H1 (cell line): ENCODE measurements around the gene SEMA5B. TPM values are rescaled to one million over a fixed set of nuclear protein-coding genes. Genes with fewer than 3 reads are reported as not detected.

ENCODE experiments used
- CTCF ChIA-PET: fragments of 300-600 bp; sonication (Branson Sonifier 250); formaldehyde crosslinking; loops from one replicate; lab custom pipeline; 2021; ENCODE audit not compliant: partially characterized antibody; lab: Charles Lee
- POLR2A ChIA-PET: fragments of 300-600 bp; sonication (Branson Sonifier 250); formaldehyde crosslinking; loops from one replicate; lab custom pipeline; 2021; ENCODE audit warnings: inconsistent platforms; ENCODE audit not compliant: partially characterized antibody; lab: Charles Lee
- DNase-seq, 2 experiments: peaks; one replicate each; pipeline versions ENCODE4 v3.0.0 to v3.0.0-alpha.2; 2010 to 2022; ENCODE audit warnings: low spot score in 2 of 2, low read depth in 1 of 2, mixed read lengths in 1 of 2
- FAIRE-seq: peaks from 2 replicates; lab custom pipeline; 2011; peaks lifted over from hg19 to GRCh38; lab: Jason Lieb, UNC
- H2AFZ ChIP-seq: 2 replicates; pipeline ENCODE4 v1.8.1; 2012; ENCODE audit warnings: low read length, inconsistent platforms
- H2AK5ac ChIP-seq: 2 replicates; pipeline ENCODE4 v1.6.1; 2013; ENCODE audit warnings: low read depth, low read length
- H2BK120ac ChIP-seq: replicated peaks from 2 replicates; pipeline ENCODE3; 2013; ENCODE audit warnings: low read depth, low read length, inconsistent platforms
- H2BK12ac ChIP-seq: 2 replicates; pipeline ENCODE4 v1.6.1; 2013; ENCODE audit warnings: low read depth, low read length
- H2BK15ac ChIP-seq: 2 replicates; pipeline ENCODE4 v1.6.1; 2013; ENCODE audit warnings: low read length
- H2BK20ac ChIP-seq: 2 replicates; pipeline ENCODE4 v1.6.1; 2013; ENCODE audit warnings: low read length
- H2BK5ac ChIP-seq: 2 replicates; pipeline ENCODE4 v1.6.1; 2013; ENCODE audit warnings: low read depth, low read length
- H3K14ac ChIP-seq: 2 replicates; pipeline ENCODE4 v1.6.1; 2013; ENCODE audit warnings: inconsistent platforms; ENCODE audit not compliant: insufficient read length
- H3K18ac ChIP-seq: 2 replicates; pipeline ENCODE4 v1.6.1; 2013; ENCODE audit warnings: low read length; ENCODE audit errors: extremely low read depth
- H3K23ac ChIP-seq: 2 replicates; pipeline ENCODE4 v1.6.1; 2013; ENCODE audit warnings: inconsistent platforms; ENCODE audit not compliant: insufficient read length
- H3K23me2 ChIP-seq: 2 replicates; pipeline ENCODE4 v1.6.1; 2013; ENCODE audit warnings: low read depth, low read length
- H3K27ac ChIP-seq: 2 replicates; pipeline ENCODE4 v1.6.1; 2011; ENCODE audit warnings: low read depth, low read length, inconsistent platforms
- H3K27me3 ChIP-seq, 4 experiments: replicated peaks in 1 of 4; 1 replicate in 1 of 4; 2 replicates in 3 of 4; pipeline versions ENCODE4 v1.6.1 to v1.8.1; 2011 to 2013; ENCODE audit warnings: low read length in 3 of 4, mild to moderate bottlenecking in 3 of 4, inconsistent platforms in 2 of 4, mixed read lengths in 2 of 4, moderate library complexity in 1 of 4; ENCODE audit not compliant: control insufficient read depth in 3 of 4, insufficient read depth in 3 of 4; ENCODE audit errors: extremely low read depth in 1 of 4
- H3K36me3 ChIP-seq, 4 experiments: 2 replicates each; pipeline versions ENCODE4 v1.6.1 to v1.8.1; 2011 to 2013; ENCODE audit warnings: mild to moderate bottlenecking in 4 of 4, low read length in 3 of 4, moderate library complexity in 2 of 4, control low read depth in 1 of 4, inconsistent platforms in 1 of 4; ENCODE audit not compliant: insufficient read depth in 4 of 4, control insufficient read depth in 2 of 4
- H3K4ac ChIP-seq: replicated peaks from 2 replicates; pipeline ENCODE3; 2013; ENCODE audit warnings: low read length, low read depth, mixed read lengths, inconsistent platforms; ENCODE audit not compliant: insufficient read length
- H3K4me1 ChIP-seq, 4 experiments: replicated peaks in 1 of 4; 1 replicate in 1 of 4; 2 replicates in 3 of 4; pipeline versions ENCODE4 v1.6.1 to v1.8.1; 2011 to 2013; ENCODE audit warnings: low read length in 3 of 4, inconsistent platforms in 2 of 4, mixed read lengths in 1 of 4; ENCODE audit not compliant: insufficient read depth in 4 of 4, control insufficient read depth in 3 of 4
- H3K4me2 ChIP-seq, 2 experiments: 2 replicates each; pipeline versions ENCODE4 v1.6.1 to v1.8.1; 2011 to 2013; ENCODE audit warnings: low read depth in 2 of 2, low read length in 2 of 2, control low read depth in 1 of 2, inconsistent platforms in 1 of 2, mild to moderate bottlenecking in 1 of 2; ENCODE audit not compliant: insufficient read depth in 1 of 2
- H3K4me3 ChIP-seq, 4 experiments: fragments of 200-600, 300-600 bp in 1 of 4; sonication (generic), shearing (Covaris generic), sonication (Bioruptor Twin) in 1 of 4; 2 replicates each; pipeline versions ENCODE4 v1.5.1 to v1.8.1; 2011 to 2016; ENCODE audit warnings: low read length in 4 of 4, low read depth in 3 of 4, control low read depth in 2 of 4, inconsistent platforms in 2 of 4, mild to moderate bottlenecking in 2 of 4, mixed read lengths in 1 of 4, moderate library complexity in 1 of 4; ENCODE audit not compliant: insufficient read depth in 2 of 4; ENCODE audit errors: extremely low read depth in 1 of 4
- H3K56ac ChIP-seq: replicated peaks from 2 replicates; pipeline ENCODE3; 2013; ENCODE audit warnings: low read depth, mild to moderate bottlenecking, mixed read lengths, low read length, inconsistent platforms; ENCODE audit not compliant: insufficient read length
- H3K79me1 ChIP-seq: 2 replicates; pipeline ENCODE4 v1.6.1; 2013; ENCODE audit warnings: low read depth, low read length, control low read depth
- H3K79me2 ChIP-seq, 2 experiments: 2 replicates each; pipeline versions ENCODE4 v1.6.1 to v1.8.1; 2012 to 2013; ENCODE audit warnings: low read length in 2 of 2, mild to moderate bottlenecking in 2 of 2, inconsistent platforms in 1 of 2; ENCODE audit not compliant: insufficient read depth in 2 of 2, control insufficient read depth in 1 of 2
- H3K9ac ChIP-seq, 4 experiments: replicated peaks in 1 of 4; 1 replicate in 1 of 4; 2 replicates in 3 of 4; pipeline versions ENCODE4 v1.6.1 to v1.8.1; 2011 to 2013; ENCODE audit warnings: low read depth in 3 of 4, low read length in 3 of 4, control low read depth in 2 of 4, mild to moderate bottlenecking in 2 of 4, moderate library complexity in 2 of 4, inconsistent platforms in 1 of 4; ENCODE audit errors: extremely low read depth in 1 of 4
- H3K9me3 ChIP-seq, 2 experiments: 2 replicates each; pipeline versions ENCODE4 v1.6.1 to v1.8.1; 2012 to 2013; ENCODE audit warnings: mild to moderate bottlenecking in 2 of 2, moderate library complexity in 2 of 2, control low read depth in 1 of 2, inconsistent platforms in 1 of 2, low read depth in 1 of 2, low read length in 1 of 2, mixed read lengths in 1 of 2; ENCODE audit not compliant: insufficient read depth in 2 of 2
- H4K20me1 ChIP-seq, 2 experiments: replicated peaks in 1 of 2; 2 replicates each; pipeline versions ENCODE3 to v1.8.1; 2011 to 2013; ENCODE audit warnings: inconsistent platforms in 2 of 2, low read length in 2 of 2, mild to moderate bottlenecking in 1 of 2; ENCODE audit not compliant: insufficient read depth in 2 of 2, control insufficient read depth in 1 of 2
- H4K5ac ChIP-seq: 2 replicates; pipeline ENCODE4 v1.6.1; 2013; ENCODE audit warnings: low read length, low read depth, mixed read lengths, inconsistent platforms; ENCODE audit not compliant: insufficient read length
- H4K8ac ChIP-seq: 2 replicates; pipeline ENCODE4 v1.8.0; 2013; ENCODE audit warnings: mild to moderate bottlenecking, moderate library complexity, low read length, inconsistent platforms; ENCODE audit not compliant: insufficient read depth; ENCODE audit errors: extremely low read depth
- H4K91ac ChIP-seq: replicated peaks from 2 replicates; pipeline ENCODE3; 2013; ENCODE audit warnings: low read length, mixed read lengths, inconsistent platforms; ENCODE audit not compliant: insufficient read length
- RBBP5 ChIP-seq: IDR thresholded peaks from 2 replicates; pipeline ENCODE4 v1.7.1; 2012; ENCODE audit warnings: low read depth, mild to moderate bottlenecking, inconsistent platforms, low read length, moderate library complexity, borderline replicate concordance
- WGBS, 2 experiments: shearing (Covaris generic) in 1 of 2; methylation state at CpG; one replicate each; pipeline versions ENCODE4 v1.1.6 to v1.1.7; 2013 to 2015; ENCODE audit warnings: low lambda C conversion rate in 2 of 2, mixed read lengths in 2 of 2, inconsistent platforms in 1 of 2, low coverage in 1 of 2, missing lambda C conversion rate in 1 of 2; ENCODE audit not compliant: insufficient replicate concordance in 2 of 2, insufficient coverage in 1 of 2, insufficient read length in 1 of 2; ENCODE audit errors: extremely low coverage in 1 of 2, missing lambda C conversion rate in 1 of 2; 5-methylcytosine and 5-hydroxymethylcytosine counted together
- polyA plus RNA-seq, 7 experiments: library from polyadenylated mRNA; depleted of rRNA in 3 of 7; stranded (reverse) in 5 of 7; unstranded in 2 of 7; fragments of >200 nt in 5 of 7; fragments of 200-250 nt in 2 of 7; gene quantifications; 1 replicate in 5 of 7; 2 replicates in 1 of 7; 4 replicates in 1 of 7; pipeline versions ENCODE4 v1.2.1 to v1.2.3, GENCODE V29; 2011 to 2013; ENCODE audit warnings: missing spikeins in 2 of 7, mixed read lengths in 2 of 7
- total RNA-seq: library from RNA; stranded (reverse); fragmentation: NEBNext Ultra II Directional; extraction: Animal tissue kit (Norgen Biotek cat#: 25700); gene quantifications from 2 replicates; pipeline ENCODE4 v1.2.1, GENCODE V29; 2021

Gene SEMA5B
- total and polyA plus RNA-seq, 2 of the 8 experiments (the other 6 are each of a cell fraction or from before 2014, with no cell fraction given): 13.1 to 22.4 TPM

DNA sequence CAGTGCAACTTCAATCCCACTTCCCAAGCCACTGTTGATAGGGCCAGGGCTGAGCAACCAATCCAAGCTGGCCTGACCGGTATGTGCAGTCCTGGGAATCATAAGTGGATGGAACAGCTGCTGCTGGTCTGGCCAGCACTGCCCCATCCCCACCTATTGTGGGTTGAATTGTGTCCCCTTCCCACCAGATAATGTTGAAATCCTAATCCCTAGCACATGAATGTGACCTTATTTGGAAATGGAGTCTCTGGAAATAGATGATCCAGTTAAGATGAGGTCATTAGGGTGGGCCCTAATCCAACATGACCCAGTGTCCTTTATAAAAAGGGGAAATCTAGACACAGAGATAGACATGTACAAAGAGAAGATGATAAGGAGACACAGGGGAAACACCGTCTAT, 25.5 kb upstream of the SEMA5B start:
- CTCF ChIA-PET: no interaction called here

More for the DNA sequence above, 25.5 kb upstream of the SEMA5B start:
- no peak overlapping the region for H3K27ac ChIP-seq
- no peak overlapping the region for H4K5ac ChIP-seq
- H3K56ac ChIP-seq: no peak overlapping the region
- FAIRE-seq (no peak), DNase-seq (no peak)
- no peak overlapping the region for H2AFZ ChIP-seq
- no peaks in the 10 kb centered on the region for H3K23me2 ChIP-seq
- H3K4ac ChIP-seq: no peak overlapping the region
- H3K9ac ChIP-seq: no peak overlapping the region
- no peak overlapping the region for H2BK15ac ChIP-seq
- H4K20me1 ChIP-seq: no peaks in the 10 kb centered on the region
- H3K23ac ChIP-seq: no peak overlapping the region
- no peaks in the 10 kb centered on the region for H3K79me2 ChIP-seq
- H3K9me3 ChIP-seq: no peaks in the 10 kb centered on the region
- no peak overlapping the region for H3K18ac ChIP-seq
- H3K4me1 ChIP-seq: no peaks in the 10 kb centered on the region; a peak in 3 of 7 replicates
- no peak overlapping the region for H3K14ac ChIP-seq
- H3K36me3 ChIP-seq: no peaks in the 10 kb centered on the region
- no peak overlapping the region for H2BK5ac ChIP-seq
- 93% methylated on average over 2 of the region's 2 CpGs; no CpG with 5 or more reads in 1 of the 2 experiments for WGBS, 2 experiments
- H4K8ac ChIP-seq: no peak overlapping the region
- no peak overlapping the region for H3K4me3 ChIP-seq
- H2BK120ac ChIP-seq: no peak overlapping the region
- POLR2A ChIA-PET: no interaction called here
- no peaks in the 10 kb centered on the region for H3K79me1 ChIP-seq
- H3K27me3 ChIP-seq: no peaks in the 10 kb centered on the region
- no peak overlapping the region for H3K4me2 ChIP-seq
- no peak overlapping the region for H2AK5ac ChIP-seq
- H2BK12ac ChIP-seq: no peak overlapping the region
- H2BK20ac ChIP-seq: no peak overlapping the region
- TF ChIP-seq RBBP5: no peak
- no peak overlapping the region for H4K91ac ChIP-seq
